Renal cortex interstitium (tissue), 11 donors: ENCODE measurements around the gene PPTC7. TPM values are rescaled to one million over a fixed set of nuclear protein-coding genes. Genes with fewer than 3 reads are reported as not detected.
"Not testable (repeated sequence)": the region's sequence is repeated elsewhere in the genome, so short reads cannot be mapped to it uniquely, and the experiment has no call there.

Experiments
- DNase-seq, 11 donors: peaks; one replicate each; pipeline ENCODE4 v3.0.0-alpha.2; 2013; ENCODE audit warnings: low read depth in 9 of 11, low spot score in 4 of 11; ENCODE audit errors: extremely low read depth in 1 of 11
- polyA plus RNA-seq, 3 donors: library from polyadenylated mRNA; unstranded; fragments of 120-200 nt; gene quantifications; one replicate each; pipeline ENCODE4 v1.2.1, GENCODE V29; 2013; ENCODE audit not compliant: insufficient read length in 3 of 3

The PPTC7 gene
- polyA plus RNA-seq, 3 donors, result 19.0 to 22.7 (median 21.0) TPM

DNA sequence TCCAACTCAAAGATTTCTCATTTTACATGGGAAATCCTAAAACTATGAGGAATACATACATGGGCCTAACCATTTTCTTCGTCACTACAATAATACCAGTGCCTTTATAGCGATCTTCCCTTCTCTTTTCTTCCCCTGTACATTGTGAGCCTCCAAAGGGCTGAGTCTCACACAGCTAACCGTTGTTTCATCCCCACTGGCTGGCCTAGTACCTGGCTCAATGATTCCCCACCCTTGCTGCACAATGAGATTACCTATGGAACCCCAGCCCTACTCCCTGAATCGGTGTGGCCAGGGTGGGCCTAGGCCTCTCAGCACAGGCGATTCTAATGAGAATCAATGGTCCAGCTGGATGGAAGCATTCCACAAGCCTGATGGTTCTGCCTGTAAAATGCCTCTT lies 16.1 kb downstream of the PPTC7 start:
- no peak for DNase-seq

DNA sequence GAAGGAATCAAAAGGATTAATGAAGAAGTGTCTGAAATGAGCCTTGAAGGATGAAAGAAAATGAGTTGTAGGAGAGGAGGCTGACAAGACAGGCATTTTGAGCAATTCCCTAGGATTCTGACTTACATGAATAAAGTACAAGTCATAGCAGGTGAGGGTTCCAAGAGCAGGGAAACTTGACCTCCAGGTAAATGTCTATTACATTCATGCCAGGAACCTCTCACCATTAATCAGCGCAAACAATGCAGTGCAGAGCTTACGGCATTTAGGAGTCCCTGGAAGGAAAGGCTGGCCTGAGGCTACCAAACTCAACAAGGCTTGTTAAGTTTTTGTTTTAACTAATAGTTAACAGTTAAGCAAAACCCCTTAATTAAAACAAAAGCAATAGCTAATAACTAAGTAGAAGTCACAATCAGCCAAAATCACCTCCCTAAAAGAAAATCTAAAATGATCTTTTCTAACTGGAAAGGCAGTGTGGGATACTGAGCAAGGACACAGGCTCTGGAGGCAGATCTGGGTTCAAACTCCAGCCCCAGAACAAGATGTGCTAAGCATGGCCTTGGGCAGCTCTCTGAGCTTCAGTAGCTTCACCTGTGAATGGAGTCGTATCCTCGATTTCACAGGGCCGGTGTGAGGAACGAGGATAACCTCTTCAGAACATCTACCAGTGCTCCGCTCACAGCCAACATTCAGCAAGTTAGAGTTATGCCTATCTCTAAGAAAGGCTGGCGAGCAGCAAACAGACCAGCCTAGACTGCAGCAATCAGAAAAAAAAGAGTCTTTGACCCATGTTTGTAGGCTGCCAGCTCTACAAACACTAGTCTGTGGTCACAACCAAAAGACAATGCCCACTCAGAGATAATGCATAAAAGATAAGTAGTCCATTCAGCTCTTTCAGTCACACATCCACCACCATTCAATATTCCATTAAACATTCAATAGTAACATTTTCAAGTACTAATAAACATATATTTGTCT lies 16.9 kb downstream of the PPTC7 start:
- no peak for DNase-seq

DNA sequence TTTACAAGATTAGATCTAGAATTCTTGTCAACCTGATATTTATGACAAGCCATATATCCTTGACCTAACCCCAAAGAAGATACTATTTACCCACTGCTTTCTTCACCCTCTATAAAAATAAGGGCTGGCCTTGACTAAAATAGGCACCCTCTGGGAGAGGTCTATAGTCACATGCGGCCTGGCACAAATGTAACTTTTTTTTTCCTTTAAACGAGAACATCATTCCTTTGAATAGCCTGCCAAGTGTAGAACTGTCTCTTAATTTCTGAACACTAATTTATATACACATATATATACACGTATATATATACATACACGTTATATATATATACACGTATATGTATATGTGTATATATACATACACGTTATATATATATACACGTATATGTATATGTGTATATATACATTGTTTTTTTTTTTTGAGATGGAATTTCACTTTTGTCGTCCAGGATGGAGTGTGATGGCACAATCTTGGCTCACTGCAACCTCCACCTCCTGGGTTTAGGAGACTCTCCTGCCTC lies 18.6 kb downstream of the PPTC7 start:
- no peak for DNase-seq

DNA sequence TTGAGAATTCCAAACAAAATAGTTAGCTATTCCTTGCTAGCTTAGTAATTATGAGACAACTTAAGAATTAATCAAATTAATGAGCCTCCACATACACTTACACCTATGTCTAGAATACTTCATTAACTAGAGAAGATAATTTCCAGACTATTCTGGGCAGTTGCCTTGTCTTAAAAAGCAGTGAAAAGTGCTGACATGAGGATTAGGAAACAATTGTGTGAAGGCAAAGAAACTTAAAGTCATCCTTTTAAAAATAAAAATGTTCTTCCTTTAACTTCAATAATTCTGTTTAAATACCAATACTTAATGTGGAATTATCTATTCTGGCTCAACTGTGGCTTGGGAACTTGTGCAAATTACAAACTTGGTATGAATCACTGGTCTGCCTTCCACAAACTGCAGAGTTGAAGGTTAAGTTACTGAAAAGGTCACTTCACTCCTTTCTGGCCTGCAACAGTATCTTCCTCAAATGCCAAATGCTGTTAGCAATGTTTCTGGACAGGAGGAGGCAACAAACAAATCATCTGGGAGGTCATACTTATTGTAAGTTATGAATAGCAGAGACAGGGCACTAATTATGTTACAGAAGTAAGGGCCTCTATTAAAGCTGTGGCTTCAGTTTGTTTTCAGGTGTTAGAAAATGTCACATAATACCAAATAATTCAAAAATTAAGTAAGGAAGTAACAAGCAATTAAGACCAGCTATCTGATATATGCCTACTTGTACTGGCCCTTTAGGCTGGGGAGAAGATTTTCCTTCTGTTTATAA lies 19.2 kb downstream of the PPTC7 start:
- no peak for DNase-seq

DNA sequence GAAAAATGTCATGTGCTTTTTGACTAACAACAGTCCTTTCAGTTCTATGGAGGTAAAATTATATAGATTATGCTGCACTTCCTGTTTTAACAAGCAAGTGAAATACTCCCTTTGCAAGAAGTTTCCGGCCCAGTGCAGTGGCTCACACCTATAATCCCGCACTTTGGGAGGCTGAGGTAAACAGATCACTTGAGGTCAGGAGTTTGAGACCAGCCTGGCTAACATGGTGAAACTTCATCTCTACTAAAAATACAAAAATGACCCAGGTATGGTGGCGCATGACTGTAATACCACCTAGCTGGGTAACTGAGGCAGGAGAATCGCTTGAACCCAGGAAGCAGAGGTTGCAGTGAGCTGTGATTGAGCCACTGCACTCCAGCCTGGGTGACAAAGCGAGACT lies 20.7 kb downstream of the PPTC7 start:
- not testable (repeated sequence) for DNase-seq

DNA sequence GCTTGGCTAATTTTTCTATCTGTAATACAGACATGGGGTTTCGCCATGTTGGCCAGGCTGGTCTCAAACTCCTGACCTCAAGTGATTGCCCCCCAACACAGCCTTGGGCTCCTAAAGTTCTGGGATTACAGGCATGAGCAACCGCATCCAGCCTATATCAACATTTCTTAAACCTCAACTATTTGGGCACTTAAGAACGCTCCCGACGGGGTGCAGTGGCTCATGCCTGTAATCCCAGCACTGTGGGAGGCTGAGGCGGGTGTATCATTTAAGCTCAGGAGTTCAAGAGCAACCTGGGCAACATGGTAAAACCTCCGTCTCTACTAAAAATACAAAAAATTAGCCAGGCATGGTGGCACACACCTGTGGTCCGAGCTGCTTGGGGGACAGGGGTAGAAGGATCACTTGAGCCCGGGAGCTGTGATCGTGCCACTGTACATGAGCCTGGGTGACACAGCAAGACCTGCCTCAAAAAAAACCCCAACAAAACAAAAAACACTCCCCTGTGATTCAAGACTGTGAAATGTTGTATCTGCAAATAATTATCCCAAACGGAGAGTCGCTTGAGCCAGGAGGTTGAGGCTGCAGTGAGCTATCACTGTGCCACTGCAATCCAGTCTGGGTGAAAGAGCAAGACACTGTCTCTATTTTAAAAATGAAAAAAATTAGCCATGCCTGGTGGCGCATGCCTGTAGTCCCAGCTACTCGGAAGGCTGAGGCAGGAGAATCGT lies 21.5 kb downstream of the PPTC7 start:
- no peak for DNase-seq

DNA sequence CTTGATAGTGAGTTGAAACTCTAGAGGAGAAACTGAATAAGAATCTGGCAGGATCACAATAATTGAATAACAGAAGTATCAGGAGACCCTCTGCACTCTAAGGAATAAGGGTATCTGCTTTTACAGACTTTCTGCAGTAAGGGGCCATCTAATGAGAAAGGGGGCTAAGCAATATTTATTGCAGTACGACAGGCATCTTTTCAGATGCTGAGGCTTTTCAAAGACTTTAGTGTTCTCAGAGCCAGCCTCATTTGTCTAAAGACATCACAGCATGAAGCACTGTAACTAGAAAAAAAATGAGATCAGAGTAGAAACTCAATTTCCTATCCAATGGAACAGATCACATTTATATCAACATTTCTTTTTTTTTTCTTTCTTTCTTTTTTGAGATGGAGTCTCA lies 22.2 kb downstream of the PPTC7 start:
- no peak for DNase-seq

DNA sequence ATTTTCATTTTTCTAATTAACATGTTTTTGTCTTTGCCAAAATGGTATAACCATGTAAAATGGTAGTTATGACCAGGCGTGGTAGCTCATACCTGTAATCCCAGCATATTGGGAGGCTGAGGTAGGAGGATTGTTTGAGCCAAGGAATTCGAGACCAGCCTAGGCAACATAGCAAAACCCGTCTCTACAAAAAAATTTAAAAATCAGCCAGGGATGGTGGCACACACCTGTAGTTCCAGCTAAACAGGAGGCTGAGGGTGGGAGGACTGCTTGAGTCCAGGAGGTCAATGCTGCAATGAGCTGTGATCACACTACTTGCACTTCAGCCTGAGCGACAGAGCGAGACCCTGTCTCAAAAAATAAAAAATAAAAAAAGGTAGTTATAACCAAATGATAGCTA lies 23.1 kb downstream of the PPTC7 start:
- DNase-seq, result no peak

DNA sequence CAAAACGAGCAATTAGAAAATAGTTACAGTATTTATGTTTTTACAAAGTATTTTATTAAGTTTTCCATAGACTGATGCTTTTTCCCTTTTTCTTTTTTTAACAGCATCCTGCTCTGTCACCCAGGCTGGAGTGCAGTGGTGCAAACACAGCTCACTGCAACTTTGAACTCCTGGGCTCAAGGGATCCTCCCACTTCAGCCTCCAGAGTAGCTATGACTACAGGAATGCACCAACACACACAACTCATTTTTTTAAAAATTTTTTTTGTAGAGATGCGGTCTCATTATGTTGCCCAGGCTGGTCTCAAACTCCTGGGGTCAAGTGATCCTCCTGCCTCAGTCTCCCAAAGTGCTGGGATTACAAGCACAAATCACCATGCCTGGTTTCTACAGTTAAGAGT lies 24.2 kb downstream of the PPTC7 start:
- DNase-seq, result not testable (repeated sequence)

DNA sequence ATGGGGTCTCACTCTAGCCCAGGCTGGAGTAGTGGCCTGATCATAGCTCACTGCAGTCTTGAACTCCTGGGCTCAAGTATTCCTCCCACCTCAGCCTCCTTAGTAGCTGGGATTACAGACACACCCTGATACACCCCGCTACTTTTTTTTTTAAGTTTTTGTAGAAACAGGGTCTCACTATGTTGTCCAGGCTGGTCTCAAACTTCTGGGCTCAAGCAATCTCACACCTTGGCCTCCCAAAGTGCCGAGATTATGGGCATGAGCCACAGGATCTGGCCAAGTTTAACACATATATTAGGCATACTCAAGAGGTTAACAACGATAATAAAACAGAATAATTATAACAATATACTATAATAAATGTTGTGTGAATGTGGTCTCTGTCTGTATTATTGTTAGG lies 25.8 kb downstream of the PPTC7 start:
- DNase-seq, result no peak

DNA sequence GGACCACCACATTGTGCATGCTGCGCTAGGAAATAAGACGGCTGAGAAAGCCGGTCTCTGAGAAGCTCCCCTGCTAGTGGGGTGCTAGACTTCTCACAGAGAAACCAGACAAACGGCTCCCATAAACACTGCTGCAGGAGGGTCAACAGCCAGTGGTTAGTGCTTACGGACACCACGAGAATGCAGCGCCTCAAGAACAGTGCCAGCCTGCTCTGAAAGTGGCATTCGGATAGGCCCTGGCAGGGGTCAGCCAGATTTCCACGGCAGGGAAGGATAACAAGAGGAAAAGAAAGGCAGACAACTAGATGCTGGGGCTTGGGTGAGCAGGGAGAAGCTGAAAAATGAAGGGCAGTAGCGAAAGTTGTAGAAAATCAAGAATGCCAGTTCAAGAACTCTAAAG lies 26.4 kb downstream of the PPTC7 start:
- no peak for DNase-seq

DNA sequence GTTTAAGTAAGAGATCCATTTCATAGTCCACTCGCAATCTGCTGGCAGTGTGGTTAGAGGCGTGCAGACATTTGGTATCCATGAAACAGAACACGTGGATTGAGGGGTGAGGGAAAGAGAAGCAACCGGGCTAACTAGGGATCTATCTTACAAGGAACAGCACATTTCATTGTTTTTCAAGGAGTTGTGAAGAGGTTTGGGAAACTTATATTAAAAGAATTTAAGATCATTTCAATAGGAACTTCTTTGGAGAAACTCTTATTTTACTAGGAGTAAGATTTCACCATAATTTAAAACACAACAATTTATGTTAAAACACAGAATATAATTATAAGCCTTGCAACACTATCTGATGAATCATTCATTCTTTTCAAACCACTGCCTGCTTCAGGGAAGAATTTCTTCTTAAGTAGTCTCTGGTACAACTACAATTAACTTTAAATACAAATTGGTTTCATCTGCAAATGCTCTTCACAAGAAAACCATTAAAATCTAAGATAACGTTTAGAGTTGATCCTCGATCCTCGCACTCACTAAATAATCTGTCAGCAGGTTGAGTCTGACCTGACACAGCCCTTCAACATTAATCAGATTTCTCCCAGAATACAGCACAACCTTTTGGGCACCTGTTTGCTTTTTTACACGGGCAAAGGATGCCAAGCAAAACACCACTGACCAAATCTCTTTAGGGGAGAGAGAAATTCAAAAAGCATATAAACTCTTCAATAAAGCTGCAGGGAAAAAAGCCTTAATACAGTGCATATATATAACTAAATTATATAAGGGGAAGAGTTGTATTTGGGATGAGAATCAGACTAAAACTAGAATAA lies 27.3 kb downstream of the PPTC7 start:
- no peak for DNase-seq

DNA sequence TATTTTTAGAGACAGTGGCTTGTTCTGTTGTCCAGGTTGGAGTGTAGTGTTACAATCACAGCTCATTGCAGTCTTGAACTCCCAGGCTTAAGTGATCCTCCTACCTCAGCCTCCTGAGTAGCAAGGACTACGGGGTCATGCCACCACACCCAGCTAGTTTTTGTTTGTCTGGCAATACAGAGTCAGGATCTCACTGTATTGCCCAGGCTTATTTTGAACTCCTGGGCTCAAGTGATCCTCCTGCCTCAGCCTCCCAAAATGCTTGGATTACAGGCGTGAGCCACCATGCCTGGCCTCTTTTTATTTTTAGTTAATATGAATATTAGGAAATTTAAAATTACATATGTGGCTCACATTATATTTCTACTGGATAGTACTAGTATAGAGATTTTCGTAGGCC lies 28.9 kb downstream of the PPTC7 start:
- DNase-seq, result no peak

DNA sequence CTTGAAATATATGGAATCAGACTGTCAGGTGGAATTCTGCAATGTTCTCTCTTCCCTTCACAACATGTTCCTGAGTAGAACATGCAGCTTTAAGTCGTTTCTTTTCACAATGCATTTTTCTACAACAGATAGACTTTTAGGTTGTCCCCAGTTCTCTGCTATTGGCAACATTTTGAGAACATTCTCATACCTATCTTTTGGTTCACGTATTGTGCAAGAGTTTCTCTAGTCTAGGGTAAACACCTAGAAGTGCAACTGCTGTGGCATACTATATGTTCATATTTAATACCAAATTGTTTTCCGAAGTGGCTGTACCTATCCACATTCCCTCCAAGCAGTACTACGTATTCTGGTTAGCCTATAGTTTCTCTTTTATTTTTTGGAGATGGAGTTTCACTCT lies 32.1 kb downstream of the PPTC7 start:
- DNase-seq, result no peak

DNA sequence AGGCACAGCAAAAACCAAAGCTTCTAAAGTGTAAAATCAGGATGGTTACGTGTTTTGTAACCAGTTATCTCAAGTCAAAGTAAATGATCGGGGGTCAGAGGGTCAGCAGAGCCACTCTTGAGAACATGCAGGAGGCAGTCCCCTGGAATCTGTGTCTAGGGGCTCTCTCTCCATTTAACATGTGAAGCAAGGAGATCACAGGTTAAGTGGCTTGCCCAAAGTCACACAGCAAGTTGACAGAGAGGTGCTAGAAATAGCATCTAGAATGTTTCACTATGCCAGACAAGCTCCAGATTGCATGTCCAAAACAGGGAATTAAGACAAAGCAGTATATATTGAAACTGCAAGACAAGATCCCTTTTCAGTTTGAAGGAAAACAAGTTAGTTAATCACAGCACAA lies 33.4 kb downstream of the PPTC7 start:
- no peak for DNase-seq

DNA sequence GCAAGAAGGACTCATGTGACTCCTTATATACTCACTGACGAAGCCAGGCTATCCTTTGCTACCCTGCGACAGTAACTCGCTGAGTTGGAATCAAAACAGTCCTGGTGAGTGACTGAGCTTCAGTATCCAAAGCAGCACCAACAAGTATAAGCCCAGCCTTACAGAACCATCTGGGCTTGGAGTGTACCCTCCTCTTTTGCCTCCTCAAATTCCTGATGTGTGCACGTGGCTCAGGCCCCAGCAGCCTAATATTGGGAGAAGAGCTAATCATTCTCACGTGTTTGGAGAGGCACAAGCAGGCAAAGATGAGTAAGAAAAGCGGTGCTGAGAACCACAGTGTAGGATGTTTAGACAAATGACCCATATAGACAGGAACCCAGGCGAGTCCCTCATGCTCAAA lies 34.4 kb downstream of the PPTC7 start:
- no peak for DNase-seq

DNA sequence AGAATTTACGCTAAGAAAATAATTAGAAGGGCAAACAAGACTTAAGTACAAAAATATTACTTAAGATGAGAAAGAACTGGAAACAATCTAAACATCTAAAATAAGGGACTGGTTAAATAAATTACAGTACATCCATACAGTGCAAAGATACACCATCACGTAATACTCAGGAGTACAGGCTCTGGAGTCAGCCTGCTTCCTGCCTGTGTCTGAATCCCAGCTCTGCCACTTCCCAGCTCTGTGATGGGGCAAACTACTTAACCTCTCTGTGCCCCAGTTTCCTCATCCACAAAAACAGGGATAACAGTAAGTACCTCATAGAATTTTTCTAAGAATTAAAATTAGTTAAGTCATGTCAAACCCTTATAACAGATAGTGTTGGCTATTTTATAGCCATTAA lies 36.0 kb downstream of the PPTC7 start:
- no peak for DNase-seq

DNA sequence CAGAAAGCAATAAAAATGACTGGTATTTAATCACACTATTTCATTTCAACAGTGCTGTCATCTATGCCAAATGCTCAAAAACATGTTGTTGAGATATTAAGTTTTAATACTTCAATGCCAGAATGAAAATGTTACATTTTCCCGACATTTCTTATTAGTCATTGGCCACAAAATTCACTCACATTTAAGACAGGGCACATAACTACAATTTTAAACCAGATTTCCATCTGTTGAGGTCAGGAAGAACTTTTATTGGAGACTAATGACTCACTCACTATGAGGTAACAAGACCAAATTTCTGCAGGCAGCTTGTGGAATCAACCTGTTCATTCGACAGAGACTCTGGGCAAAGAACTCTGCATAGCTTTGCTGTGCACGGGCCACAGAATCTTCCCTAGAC lies 36.8 kb downstream of the PPTC7 start:
- no peak for DNase-seq

DNA sequence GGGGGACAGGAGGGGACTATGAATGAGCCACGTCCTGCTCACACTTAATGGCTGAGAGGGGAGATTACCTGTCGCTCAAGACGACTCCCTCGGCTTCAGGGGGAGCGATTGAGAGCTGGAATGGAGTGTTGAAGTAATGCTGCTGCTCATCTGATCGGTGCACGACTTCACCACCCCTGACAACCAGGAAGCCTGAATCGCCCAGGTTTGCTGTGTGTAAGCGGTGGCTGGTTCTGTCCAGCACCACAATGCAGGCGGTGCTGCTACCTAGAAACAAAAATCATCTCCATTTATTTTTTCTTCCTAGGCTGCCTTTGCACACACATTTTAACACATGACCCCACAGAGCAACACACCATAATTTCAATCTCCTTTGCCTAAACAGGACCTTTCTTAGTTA lies 37.3 kb downstream of the PPTC7 start:
- DNase-seq, result no peak
